ENCODE data around the gene DHDDS. TPM values are rescaled to one million over a fixed set of nuclear protein-coding genes. Genes with fewer than 3 reads are reported as not detected.
A peak's percentile ranks its signal among the peaks of the same experiment; 100 is the strongest.

DHDDS gene
- total and polyA plus RNA-seq, 2 of the 13 experiments (the other 11 are each of a cell fraction or from before 2014, with no cell fraction given): 18.9 to 28.3 TPM

DNA sequence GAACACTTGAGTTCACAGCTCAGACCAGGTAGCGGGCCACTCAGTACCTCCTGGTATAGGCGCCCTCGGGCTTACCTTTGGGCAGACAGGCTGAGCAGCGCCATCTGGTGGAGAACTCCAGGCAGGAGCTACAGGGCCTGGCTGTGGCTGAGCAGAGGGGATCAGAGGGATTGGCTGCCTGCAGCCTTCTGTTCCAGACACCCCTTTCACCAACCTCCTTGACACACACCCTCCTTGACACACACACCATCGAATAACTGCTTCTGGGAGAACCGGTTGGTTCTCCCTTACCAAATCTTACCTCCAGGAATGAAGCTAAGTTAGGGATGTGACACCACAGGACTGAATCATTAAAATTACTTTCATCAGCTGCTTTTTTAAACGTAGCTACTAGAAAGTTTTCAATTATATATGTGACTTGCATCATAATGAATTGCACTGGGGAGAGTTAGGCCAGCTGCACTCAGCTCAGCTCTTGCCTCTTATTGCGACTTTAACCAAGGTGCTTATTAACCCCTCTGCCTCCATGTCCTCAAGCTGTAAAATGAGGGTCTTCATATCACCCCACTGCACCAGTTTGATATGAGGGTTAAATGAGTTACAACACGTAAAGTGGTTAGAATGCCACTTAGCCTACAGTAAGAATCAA lies 14.9 kb upstream of the DHDDS start (continued):
- TF ChIP-seq ZKSCAN1 (IDR thresholded peaks at IDR 0.05; ENCODE audit: low read length) (no peak), SMAD1 (CRISPR knock-in tag; IDR thresholded peaks at IDR 0.05; ENCODE audit: borderline replicate concordance, low read depth) (no peak), ZNF235 (CRISPR knock-in tag; IDR thresholded peaks at IDR 0.05; ENCODE audit: borderline replicate concordance) (no peak), MIER2 (CRISPR knock-in tag; IDR thresholded peaks at IDR 0.05) (peak; percentile 58; the same call in 1 of the 2 replicates), FOSL1 (CRISPR knock-in tag; IDR thresholded peaks at IDR 0.05; ENCODE audit: borderline replicate concordance) (no peak), ZNF230 (CRISPR knock-in tag; IDR thresholded peaks at IDR 0.05) (no peak), HOXA5 (CRISPR knock-in tag; IDR thresholded peaks at IDR 0.05) (no peak), ZMAT3 (CRISPR knock-in tag; conservative IDR thresholded peaks at IDR 0.05) (no peak), ARNT2 (CRISPR knock-in tag; IDR thresholded peaks at IDR 0.05; ENCODE audit: low read depth) (no peak), ZNF317 (CRISPR knock-in tag; IDR thresholded peaks at IDR 0.05) (no peak), HOXA7 (CRISPR knock-in tag; IDR thresholded peaks at IDR 0.05) (no peak), BHLHE40 (IDR thresholded peaks at IDR 0.05; ENCODE audit: low read length) (no peak)
- TF ChIP-seq, protein P1, sequence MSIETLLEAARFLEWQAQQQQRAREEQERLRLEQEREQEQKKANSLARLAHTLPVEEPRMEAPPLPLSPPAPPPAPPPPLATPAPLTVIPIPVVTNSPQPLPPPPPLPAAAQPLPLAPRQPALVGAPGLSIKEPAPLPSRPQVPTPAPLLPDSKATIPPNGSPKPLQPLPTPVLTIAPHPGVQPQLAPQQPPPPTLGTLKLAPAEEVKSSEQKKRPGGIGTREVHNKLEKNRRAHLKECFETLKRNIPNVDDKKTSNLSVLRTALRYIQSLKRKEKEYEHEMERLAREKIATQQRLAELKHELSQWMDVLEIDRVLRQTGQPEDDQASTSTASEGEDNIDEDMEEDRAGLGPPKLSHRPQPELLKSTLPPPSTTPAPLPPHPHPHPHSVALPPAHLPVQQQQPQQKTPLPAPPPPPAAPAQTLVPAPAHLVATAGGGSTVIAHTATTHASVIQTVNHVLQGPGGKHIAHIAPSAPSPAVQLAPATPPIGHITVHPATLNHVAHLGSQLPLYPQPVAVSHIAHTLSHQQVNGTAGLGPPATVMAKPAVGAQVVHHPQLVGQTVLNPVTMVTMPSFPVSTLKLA (IDR thresholded peaks at IDR 0.05): no peak
- TF ChIP-seq, protein P2, sequence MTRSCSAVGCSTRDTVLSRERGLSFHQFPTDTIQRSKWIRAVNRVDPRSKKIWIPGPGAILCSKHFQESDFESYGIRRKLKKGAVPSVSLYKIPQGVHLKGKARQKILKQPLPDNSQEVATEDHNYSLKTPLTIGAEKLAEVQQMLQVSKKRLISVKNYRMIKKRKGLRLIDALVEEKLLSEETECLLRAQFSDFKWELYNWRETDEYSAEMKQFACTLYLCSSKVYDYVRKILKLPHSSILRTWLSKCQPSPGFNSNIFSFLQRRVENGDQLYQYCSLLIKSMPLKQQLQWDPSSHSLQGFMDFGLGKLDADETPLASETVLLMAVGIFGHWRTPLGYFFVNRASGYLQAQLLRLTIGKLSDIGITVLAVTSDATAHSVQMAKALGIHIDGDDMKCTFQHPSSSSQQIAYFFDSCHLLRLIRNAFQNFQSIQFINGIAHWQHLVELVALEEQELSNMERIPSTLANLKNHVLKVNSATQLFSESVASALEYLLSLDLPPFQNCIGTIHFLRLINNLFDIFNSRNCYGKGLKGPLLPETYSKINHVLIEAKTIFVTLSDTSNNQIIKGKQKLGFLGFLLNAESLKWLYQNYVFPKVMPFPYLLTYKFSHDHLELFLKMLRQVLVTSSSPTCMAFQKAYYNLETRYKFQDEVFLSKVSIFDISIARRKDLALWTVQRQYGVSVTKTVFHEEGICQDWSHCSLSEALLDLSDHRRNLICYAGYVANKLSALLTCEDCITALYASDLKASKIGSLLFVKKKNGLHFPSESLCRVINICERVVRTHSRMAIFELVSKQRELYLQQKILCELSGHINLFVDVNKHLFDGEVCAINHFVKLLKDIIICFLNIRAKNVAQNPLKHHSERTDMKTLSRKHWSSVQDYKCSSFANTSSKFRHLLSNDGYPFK (CRISPR knock-in tag; IDR thresholded peaks at IDR 0.05; ENCODE audit: borderline replicate concordance): no peak
- TF ChIP-seq, protein P3, sequence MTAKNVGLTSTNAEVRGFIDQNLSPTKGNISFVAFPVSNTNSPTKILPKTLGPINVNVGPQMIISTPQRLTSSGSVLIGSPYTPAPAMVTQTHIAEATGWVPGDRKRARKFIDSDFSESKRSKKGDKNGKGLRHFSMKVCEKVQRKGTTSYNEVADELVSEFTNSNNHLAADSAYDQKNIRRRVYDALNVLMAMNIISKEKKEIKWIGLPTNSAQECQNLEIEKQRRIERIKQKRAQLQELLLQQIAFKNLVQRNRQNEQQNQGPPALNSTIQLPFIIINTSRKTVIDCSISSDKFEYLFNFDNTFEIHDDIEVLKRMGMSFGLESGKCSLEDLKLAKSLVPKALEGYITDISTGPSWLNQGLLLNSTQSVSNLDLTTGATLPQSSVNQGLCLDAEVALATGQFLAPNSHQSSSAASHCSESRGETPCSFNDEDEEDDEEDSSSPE (CRISPR knock-in tag; IDR thresholded peaks at IDR 0.05): no peak
- TF ChIP-seq, protein P4, sequence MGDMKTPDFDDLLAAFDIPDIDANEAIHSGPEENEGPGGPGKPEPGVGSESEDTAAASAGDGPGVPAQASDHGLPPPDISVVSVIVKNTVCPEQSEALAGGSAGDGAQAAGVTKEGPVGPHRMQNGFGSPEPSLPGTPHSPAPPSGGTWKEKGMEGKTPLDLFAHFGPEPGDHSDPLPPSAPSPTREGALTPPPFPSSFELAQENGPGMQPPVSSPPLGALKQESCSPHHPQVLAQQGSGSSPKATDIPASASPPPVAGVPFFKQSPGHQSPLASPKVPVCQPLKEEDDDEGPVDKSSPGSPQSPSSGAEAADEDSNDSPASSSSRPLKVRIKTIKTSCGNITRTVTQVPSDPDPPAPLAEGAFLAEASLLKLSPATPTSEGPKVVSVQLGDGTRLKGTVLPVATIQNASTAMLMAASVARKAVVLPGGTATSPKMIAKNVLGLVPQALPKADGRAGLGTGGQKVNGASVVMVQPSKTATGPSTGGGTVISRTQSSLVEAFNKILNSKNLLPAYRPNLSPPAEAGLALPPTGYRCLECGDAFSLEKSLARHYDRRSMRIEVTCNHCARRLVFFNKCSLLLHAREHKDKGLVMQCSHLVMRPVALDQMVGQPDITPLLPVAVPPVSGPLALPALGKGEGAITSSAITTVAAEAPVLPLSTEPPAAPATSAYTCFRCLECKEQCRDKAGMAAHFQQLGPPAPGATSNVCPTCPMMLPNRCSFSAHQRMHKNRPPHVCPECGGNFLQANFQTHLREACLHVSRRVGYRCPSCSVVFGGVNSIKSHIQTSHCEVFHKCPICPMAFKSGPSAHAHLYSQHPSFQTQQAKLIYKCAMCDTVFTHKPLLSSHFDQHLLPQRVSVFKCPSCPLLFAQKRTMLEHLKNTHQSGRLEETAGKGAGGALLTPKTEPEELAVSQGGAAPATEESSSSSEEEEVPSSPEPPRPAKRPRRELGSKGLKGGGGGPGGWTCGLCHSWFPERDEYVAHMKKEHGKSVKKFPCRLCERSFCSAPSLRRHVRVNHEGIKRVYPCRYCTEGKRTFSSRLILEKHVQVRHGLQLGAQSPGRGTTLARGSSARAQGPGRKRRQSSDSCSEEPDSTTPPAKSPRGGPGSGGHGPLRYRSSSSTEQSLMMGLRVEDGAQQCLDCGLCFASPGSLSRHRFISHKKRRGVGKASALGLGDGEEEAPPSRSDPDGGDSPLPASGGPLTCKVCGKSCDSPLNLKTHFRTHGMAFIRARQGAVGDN (CRISPR knock-in tag; IDR thresholded peaks at IDR 0.05): 0 out of 2 replicates have a peak, but pooled peaks have one; percentile 13
- TF ChIP-seq, protein P5, sequence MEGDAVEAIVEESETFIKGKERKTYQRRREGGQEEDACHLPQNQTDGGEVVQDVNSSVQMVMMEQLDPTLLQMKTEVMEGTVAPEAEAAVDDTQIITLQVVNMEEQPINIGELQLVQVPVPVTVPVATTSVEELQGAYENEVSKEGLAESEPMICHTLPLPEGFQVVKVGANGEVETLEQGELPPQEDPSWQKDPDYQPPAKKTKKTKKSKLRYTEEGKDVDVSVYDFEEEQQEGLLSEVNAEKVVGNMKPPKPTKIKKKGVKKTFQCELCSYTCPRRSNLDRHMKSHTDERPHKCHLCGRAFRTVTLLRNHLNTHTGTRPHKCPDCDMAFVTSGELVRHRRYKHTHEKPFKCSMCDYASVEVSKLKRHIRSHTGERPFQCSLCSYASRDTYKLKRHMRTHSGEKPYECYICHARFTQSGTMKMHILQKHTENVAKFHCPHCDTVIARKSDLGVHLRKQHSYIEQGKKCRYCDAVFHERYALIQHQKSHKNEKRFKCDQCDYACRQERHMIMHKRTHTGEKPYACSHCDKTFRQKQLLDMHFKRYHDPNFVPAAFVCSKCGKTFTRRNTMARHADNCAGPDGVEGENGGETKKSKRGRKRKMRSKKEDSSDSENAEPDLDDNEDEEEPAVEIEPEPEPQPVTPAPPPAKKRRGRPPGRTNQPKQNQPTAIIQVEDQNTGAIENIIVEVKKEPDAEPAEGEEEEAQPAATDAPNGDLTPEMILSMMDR (CRISPR knock-in tag; IDR thresholded peaks at IDR 0.05): peak; percentile 91
